A204.1 (cell line): ENCODE measurements around the gene SPATA3.

Experiments used
- FAIRE-seq: peaks from 2 replicates; lab custom pipeline; 2012; peaks lifted over from hg19 to GRCh38; lab: Jason Lieb, UNC

SPATA3 gene

DNA sequence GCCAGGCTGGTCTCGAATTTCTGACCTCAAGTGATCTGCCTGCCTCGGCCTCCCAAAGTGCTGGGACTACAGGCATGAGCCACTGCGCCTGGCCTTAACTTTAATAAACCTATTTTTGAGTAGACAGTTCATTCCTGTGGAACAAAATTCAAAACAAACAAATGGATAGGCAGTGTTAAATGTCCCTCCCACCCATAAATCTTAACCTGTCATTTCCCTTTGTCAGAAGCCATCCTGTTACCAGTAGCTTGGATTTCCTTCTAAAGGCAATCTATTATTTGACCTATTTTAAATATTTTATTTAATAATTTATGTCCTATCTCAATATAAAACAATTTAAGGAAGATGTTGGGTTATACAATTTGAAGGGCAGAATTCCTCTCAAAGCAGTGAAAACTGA lies 34.8 kb downstream of the SPATA3 start:
- no peak for FAIRE-seq

DNA sequence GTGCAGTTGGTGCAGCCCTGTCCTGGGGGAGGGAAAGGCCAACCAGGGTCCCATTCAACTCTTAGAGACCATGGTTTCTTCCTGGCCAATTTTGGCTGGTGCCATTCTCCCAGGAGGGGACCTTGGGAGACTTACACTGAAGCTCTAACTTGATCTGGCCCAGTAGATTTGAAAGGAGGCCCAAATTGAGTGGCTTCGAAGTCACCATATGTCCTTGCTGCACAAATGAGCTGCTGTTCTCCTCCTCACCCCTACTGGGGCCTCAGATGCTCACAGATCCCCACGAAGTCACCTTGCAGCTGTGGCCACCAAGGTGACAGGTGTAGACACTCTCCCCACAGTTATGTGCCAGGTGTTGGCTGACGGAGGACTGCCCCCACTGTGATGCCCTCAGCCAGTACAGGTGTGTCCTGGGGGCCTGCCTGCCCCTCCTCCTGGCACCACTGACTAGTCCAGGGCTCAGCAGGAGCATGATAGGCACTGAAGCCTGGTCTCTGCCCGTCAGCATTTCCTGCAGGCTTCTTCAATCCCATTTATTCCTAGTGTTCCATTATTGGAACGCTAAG lies 36.7 kb downstream of the SPATA3 start:
- no peak for FAIRE-seq

DNA sequence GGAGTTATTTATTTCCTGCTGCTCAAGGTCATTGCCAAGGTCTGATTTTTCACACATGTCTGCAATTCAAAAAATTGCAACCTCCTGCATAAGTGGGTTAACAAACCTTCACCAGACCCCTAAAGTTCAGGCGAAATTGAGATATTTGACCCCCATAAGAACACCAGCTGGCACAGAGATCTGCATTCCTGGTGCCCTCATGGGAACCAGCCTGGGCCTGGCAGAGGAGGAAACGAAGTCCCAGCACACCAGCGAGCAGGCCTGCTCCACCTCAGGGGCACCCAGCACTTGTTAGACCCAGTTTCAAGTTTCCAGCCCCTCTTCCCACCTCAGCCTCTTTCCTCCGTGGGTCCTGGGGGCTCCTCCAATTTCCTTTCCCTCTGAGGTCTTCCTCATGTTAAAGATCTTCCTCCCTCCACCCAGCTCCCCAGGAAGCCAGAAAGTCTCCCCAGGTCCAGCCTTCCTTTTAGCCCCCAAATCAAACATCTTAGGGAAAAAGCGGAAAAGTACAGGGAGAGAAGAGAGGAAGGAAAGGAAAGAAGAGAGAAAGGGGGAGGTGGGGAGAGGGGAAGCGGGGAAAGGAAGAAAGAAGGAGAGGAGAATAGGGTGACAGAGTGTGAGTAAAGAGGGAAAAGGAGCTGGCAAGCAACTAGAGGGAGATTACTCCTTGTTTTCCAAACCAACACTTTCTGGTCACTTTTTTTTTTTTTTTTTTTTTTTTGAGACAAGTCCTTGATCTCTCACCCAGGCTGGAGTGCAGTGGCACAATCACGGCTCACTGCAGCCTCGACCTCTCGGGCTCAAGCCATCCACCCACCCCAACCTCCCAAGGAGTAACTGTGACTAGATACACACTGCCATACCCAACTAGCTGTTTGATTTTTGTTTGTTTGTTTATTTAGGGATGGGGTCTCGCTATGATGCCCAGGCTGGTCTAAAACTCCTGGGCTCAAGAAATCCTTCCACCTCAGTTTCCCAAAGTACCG lies 37.5 kb downstream of the SPATA3 start:
- FAIRE-seq = no peak

DNA sequence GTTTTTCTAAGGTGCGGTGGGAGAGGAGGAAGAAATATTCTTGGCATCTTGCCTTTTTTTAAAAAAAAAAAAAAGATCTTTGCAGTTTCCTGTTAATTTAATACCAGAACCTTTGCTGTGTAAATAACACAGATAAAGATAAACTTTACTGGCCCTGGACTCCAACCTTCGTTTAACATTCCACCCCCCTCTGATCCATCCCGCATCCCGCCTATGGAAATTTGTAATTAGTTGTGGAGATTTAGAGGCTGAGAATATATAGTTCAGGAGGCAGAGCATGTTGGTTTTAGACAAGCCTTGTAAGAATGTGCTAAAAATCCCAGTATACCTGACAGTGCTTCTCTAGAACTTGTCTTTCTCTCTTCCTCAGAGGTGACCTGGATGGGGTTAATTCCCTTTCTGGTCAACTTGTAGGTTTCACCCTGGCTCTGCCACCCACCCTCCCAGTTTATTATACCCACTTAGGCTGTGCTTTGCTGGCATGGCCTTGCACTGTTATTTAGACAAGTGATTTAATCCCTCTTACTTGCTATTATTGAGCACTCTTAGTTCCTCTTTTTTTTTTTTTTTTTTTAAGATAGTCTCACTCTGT lies 38.5 kb downstream of the SPATA3 start:
- no peak for FAIRE-seq

DNA sequence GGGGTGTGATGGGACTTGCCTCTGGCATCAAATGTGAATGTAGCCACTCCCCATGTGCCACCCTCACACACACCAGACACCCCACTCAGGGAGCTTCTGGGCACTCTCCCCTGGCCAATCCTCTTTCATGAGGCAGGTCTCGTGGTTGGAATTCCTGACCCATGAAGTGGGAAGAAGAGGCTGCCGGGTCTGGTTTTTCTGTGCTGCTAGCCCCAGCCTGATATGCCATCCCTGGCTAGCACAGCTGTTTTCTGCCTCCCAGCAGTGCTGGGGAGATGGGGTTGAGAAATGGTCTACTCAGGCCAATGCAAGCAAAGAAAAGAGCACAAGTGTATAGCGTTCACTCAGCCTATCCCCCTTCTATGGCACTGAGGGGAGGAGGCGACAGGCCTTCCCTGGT lies 40.2 kb downstream of the SPATA3 start:
- no peak for FAIRE-seq

DNA sequence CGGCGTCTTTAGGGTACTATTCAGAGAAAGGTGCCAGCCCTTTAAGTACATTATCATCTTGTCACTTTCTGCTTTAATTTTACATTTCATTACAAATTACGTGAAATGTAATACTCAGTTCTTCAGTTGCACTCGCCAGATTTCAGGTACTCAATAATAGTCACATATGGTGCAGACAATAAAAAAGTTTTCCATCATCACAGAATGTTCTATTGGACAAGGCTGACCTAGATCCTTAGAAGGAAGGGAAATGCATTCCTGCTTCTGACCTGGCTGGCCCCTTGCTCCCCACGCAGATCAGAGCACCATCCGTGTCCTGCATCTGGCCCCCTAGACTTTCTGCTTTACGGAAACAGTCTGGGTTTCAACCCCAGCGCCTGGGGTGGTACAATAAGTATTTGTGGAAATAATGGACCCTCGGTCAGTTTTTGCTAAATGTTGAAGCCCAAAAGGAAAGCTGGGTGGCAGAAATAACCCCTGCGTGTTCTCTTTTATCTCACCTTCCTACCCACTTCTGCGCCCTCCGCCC lies 40.7 kb downstream of the SPATA3 start:
- FAIRE-seq = no peak

DNA sequence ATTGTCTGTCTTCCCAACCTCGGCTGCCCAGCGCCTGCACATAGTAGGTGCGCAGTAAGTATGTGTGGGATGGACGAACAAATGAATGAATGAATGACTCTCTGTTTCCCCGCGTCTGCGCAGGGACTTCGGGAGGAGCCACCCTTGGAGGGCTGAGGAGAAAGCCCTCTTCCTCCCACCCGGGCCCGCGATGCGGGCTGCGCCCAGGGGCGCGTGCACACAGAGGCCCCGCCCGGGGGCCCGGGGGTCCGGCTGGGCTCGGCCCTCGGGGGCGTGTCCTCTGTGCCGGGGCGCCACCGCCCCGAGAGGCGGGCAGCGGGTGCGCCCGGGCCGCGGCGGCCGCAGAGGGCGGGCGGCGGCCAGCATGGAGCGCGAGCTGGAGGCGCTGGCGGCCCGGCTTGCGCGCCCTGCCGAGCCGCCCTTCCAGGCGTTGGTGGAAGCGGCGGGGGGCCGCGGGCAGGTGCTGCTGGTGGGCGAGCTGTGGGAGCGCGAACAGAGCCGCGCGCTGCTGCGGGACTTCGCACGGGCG lies 41.3 kb downstream of the SPATA3 start, which contains the start of gene C2orf72:
TSS of gene C2orf72 (plus strand) at position 322 of the 529 bp plus-strand sequence. CDS start at position 365, 43 bp downstream.
- FAIRE-seq = no peak

DNA sequence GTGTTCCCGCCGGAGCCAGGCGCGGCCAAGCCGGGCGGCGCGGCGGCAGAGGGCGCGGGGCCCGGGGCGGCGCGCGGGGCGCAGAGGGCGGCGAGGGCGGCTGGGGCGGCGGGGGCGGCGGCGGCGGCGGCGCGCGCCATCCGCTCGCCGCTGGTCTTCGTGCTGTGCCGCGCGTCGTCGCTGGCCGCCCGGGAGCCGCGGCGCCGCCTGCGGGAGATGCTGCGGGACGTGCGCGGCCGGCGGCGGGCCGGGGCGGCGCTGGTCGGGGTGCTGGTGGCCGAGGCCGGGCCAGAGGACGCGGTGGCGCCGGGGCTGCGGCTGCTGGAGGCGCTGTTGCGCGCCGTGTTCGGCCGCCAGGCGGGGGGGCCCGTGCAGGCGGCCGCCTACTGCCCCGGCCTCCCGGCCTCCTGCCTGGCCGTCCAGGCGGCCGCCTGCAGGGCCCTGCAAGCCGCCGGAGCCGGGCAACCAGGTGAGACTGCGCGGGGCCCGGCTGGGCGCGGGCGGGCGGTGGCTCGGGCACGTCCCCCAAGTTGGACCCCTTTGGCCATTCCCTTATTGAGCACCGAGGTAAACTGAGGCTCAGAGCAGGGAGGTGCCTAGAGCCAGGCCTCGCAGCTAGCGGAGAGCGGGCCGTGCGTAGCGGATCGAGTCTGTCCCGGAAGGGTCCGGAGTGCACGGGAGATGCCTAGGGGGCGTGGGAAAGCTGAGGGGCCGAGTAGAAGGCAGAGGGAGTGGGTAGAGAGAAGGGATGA lies 42.0 kb downstream of the SPATA3 start:
- no peak for FAIRE-seq

DNA sequence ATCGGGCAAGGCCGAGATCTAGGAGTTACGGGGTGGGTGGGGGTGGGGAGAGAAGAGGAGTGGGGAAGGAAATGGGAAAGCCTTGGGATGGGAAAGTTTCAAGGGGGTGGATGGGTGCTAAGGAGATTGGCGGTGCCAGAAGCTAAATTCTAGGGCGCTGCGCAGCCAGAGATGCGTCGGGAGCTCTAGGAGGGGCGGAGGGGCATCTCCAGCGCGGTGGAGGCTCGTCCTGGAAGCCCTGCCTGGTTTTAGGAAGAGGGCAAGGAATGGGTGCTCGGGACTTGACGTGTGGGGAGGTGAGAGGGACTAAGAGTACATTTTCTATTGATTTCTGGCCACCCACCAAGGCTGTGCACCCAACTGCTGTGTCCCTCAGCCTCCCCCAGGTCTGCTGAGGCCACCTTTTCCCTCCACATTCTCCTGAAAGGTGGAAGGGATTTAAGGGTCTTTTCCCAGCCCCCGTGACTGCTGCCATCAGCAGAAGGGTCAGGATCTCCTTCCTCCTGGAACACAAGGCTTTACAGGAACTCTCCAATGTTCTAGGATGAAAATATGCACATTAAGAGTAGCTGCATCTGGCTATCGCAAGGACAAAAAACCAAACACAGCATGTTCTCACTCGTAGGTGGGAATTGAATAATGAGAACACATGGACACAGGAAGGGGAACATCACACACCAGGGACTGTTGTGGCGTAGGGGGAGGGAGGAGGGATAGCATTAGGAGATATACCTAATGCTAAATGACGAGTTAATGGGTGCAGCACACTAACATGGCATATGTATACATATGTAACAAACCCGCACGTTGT lies 42.8 kb downstream of the SPATA3 start:
- FAIRE-seq = no peak

DNA sequence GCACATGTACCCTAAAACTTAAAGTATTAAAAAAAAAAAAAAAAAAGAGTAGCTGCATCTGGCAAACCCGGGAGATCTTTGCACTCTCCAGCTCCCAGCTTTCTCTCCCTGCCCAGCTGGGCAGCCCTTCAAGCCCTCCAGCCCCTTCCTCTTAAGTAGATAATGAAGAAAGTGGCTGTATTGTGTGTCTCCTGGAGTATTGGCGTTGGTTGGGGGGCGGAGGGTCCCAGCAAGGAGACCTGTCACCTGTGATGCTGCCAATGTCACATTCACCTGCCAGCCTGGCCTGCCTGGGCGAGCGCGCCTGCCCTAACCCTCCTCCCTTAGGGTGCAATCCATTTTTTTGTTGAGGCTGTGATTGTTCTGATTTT lies 43.4 kb downstream of the SPATA3 start:
- FAIRE-seq = no peak

DNA sequence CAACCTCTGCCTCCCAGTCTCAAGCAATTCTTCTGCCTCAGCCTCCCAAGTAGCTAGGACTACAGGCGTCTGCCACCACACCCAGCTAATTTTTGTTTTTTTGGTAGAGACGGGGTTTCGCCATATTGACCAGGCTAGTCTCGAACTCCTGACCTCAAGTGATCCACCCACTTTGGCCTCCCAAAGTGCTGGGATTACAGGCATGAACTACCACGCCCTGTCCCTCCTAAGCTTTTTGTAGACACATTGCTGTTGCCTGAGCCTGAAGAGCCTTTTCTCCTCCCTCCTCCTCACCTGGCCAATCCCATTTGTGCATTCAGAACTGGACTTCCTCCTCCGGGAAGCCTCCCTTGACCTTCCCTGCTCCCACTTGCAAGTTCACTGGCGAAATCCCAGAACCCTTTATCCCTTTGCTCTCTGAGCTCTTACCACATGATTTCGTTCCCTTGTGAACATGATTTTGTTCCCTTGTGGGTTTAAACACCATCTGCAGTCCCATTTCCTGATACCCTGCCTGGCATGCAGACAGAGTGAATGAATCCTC lies 44.0 kb downstream of the SPATA3 start:
- no peak for FAIRE-seq

DNA sequence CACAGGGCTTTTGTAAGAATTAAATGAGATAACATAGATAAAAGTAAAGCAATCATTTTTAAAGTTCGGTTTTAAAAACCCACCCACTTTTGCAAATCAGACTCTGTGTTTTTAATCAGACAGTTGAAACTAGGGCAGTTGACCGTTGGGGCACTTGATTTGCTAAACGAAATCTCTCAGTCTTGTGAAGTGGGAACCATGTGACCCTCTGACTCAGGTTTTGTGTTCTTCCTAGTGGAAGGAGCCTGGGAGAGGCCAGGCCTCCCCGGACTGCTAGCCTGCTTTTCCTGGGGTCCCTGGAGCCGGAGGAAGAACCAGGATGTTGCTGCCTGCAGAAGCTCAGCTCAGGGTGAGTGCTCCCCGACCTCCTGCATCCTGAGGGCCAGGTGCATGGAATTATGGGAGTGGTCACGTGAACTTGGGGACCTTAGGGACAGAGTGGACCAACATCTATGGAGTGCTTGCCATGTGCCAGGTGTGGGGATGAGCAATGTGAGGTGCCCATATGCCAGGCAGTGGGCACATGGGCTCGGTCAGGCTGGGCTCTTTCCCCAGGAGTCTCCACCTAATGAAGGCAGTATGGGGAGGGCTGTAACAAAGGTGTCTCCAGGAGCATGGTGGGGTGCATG lies 45.3 kb downstream of the SPATA3 start:
- FAIRE-seq = no peak

DNA sequence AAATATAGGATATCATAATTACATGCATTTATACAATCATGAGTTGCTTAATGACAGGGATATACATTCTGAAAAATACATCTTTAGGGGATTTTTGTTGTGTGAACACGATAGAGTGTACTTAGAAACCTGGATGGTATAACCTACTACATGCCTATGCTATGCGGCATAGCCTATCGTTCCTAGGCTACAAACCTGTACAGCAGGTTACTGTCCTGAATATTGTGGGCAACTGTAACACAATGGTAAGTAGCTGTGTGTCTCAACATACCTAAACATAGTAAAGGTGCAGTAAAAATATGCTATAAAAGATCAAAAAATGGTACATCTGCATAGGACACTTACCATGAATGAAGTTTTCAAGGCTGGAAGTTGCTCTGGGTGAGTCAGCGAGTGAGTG lies 47.9 kb downstream of the SPATA3 start:
- no peak for FAIRE-seq

DNA sequence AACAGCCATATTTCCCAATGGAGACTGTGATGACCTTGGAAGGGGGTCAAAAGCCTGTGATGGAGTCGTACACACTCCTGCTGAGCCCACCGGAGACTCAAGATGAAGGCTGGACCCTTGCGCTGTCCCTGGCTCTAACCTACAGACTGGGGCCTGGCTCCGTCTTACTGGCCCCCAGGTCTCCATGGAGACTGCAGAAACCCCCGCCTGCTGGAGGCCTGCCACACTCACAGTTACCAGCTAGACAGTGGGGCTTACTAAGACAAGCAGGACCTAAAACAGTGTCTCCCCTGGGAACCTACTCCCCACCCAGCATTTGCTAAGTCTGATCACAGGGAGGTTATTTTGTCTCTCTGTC lies 51.0 kb downstream of the SPATA3 start:
- FAIRE-seq = no peak

DNA sequence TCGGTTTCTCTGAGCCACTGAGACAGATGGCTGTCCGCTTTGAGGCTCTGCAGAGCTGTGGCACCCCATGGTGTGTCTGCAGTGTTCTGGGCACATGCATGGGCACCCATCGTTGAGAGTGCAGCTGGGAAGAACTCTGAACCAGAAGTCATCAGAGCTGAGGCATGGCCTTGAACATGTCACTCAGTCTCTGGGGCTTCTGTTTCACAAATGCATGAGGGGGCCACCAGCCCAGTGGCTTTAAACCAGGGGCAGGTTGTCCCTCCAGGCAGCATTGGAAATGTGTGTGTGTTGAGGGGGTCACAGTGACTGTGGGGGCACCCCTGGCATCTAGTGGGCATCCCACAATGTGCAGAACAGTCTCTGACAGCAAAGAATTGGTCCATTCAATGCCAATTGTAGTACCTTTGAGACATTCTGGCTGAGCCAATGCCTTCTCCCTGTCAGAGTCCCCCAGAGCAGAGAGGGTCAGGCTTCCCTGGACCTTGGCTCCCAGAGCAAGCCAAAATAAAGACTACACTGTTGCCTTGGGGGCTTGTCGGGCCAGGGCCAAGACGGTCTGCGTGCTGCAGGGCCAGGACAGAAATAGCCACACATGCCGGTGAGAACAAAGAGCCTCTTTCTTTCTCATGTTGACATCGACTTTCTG lies 51.5 kb downstream of the SPATA3 start:
- no peak for FAIRE-seq

DNA sequence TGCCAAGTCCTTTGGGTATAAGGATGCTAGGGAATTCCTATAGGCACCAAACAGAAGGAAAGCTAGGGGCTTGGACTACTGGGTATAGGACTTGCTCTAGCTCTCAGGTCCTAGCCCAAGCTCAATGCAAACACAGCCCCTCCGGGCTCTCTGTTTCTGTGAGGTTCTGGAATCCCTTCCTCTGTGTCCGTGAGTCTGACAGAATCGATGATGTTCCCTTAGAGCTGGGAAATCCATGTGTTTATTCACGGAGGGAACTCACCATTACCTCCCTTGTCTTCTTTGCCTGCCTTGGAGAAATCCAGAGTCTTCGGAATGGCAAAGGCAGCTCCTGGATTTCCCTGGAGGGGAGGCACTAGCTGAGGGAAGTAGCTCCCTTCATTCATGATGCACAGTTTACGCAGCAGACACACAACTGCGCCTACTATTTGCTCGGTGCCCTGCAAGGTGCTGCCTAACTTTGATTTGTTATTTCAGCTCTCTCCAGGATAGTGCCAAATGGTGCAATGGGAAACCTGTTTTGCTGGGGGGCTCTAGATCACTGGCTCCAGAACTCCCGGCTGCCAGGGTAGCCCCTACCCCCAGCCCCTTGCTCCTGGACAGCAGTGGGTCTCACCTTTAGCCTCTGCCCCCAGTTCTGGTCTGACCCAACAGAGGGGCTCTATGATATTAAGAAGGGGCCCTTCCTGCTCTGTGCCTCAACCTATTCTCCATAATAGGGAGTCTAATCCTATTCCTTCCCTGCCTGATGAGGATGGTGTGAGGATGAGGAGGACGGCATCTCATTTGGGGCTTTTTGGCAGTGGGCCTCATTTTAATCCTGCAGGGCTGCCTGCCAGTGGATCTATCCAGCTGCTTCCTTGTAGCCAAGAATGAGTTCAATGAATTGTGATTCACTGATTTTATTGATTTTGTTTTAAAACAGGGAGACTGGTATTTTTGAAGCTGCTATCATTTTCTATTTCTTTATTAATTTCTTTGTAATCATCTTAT lies 52.3 kb downstream of the SPATA3 start:
- FAIRE-seq = no peak

DNA sequence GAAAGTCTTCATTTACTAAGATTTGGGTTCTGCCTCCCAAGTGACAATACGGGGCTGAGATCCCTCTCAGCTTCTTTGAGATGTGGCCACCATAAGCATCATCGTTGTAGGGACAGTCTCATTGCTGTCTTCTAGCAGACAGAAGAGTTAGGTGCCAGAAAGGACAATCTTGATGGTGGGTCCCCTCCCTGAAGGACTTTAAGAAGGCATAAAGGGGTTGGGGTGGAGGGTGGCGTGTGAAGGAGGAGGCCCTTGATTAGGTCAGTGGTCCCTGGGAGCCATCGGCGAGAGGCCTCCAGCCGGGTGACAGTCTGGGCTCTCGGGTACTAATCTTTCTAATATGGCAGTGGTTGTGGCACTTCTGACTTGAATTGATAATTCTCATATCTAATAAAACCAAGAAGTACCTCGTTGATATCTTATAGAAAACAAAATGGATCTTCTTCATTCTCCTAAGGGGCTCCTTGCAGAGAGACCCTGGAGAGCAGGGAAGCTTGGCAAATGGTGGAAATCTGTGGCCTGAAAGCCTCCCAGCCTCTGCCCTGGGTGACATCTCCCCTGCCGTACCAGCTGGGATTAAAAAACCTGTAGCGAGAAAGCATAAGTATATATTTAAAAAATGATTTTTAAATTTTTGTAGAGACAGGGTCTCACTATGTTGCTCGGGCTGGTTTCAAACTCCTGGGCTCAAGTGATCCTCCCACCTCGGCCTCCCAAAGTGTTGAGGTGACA lies 53.5 kb downstream of the SPATA3 start:
- FAIRE-seq = no peak
